A673 (cell line): Measurements from ENCODE around the gene ING4. TPM values are rescaled to one million over a fixed set of nuclear protein-coding genes. Genes with fewer than 3 reads are reported as not detected.

Source experiments
- BruUV-seq: library from RNA; stranded (reverse); fragments of 400-500 nt; replicated peaks from 2 replicates; lab custom pipeline; 2021; lab: Mats Ljungman, UMichigan
- CTCF ChIA-PET: fragments of 300-600 bp; sonication (Branson Sonifier 250); formaldehyde crosslinking; loops from one replicate; lab custom pipeline; 2022; ENCODE audit warnings: antibody characterized with exemption; lab: Charles Lee
- POLR2A ChIA-PET: fragments of 300-600 bp; sonication (Branson Sonifier 250); formaldehyde crosslinking; loops from one replicate; lab custom pipeline; 2022; ENCODE audit warnings: antibody characterized with exemption; ENCODE audit not compliant: low non-redundant PET; lab: Charles Lee
- DNase-seq: peaks from one replicate; pipeline ENCODE4 v3.0.0-alpha.2; 2015; ENCODE audit warnings: low spot score
- H3K27ac ChIP-seq: fragments of 200-600 bp; sonication (generic); 2 replicates; pipeline ENCODE4 v1.5.1; 2016; ENCODE audit warnings: mixed run types, low read depth, mild to moderate bottlenecking, mixed read lengths, antibody characterized with exemption, low read length; ENCODE audit not compliant: poor library complexity, severe bottlenecking
- H3K27me3 ChIP-seq: fragments of 200-600 bp; sonication (generic); replicated peaks from 2 replicates; pipeline ENCODE4 v1.6.1; 2017; ENCODE audit warnings: mixed run types, low read depth, mild to moderate bottlenecking, mixed read lengths, antibody characterized with exemption, low read length; ENCODE audit not compliant: insufficient read depth, poor library complexity
- H3K36me3 ChIP-seq: fragments of 200-600 bp; sonication (generic); 2 replicates; pipeline ENCODE4 v1.6.1; 2016; ENCODE audit warnings: mixed run types, mild to moderate bottlenecking, mixed read lengths, antibody characterized with exemption, low read length; ENCODE audit not compliant: insufficient read depth, poor library complexity, severe bottlenecking
- H3K4me1 ChIP-seq: fragments of 200-600 bp; sonication (generic); 2 replicates; pipeline ENCODE4 v1.6.1; 2017; ENCODE audit warnings: mixed run types, mild to moderate bottlenecking, mixed read lengths, antibody characterized with exemption, low read length; ENCODE audit not compliant: insufficient read depth, poor library complexity, severe bottlenecking
- H3K4me3 ChIP-seq: fragments of 200-600 bp; sonication (generic); 2 replicates; pipeline ENCODE4 v1.5.1; 2016; ENCODE audit warnings: low read depth, mixed run types, mild to moderate bottlenecking, mixed read lengths, low read length; ENCODE audit not compliant: poor library complexity, severe bottlenecking
- H3K9me3 ChIP-seq: fragments of 200-600 bp; sonication (generic); 2 replicates; pipeline ENCODE4 v1.6.1; 2016; ENCODE audit warnings: mixed run types, low read depth, mild to moderate bottlenecking, mixed read lengths, antibody characterized with exemption, low read length; ENCODE audit not compliant: poor library complexity, severe bottlenecking
- CTCF ChIP-seq: fragments of 300-800, 200-600 bp; sonication (generic); conservative IDR thresholded peaks from 2 replicates; pipeline ENCODE4 v1.5.1; 2017; ENCODE audit warnings: low read depth, mild to moderate bottlenecking, antibody characterized with exemption, low read length, moderate library complexity, mixed read lengths
- EZH2 ChIP-seq: fragments of 200-600 bp; sonication (generic); IDR thresholded peaks from 2 replicates; pipeline ENCODE4 v1.6.1; 2017; ENCODE audit warnings: borderline replicate concordance, low read depth, mild to moderate bottlenecking, mixed read lengths, antibody characterized with exemption, low read length; ENCODE audit not compliant: poor library complexity, severe bottlenecking
- intact Hi-C: fragments of 100-400 bp; cut with micrococcal nuclease; formaldehyde crosslinking; loops from one replicate; pipeline ENCODE4 v1.10.0; 2022; ENCODE audit not compliant: unreplicated experiment
- total RNA-seq: library from RNA; stranded (reverse); gene quantifications from 2 replicates; pipeline ENCODE4 v1.2.3, GENCODE V29; 2021

Gene ING4
- total RNA-seq, 1 experiment from 2014 or later: 21.4 TPM

DNA sequence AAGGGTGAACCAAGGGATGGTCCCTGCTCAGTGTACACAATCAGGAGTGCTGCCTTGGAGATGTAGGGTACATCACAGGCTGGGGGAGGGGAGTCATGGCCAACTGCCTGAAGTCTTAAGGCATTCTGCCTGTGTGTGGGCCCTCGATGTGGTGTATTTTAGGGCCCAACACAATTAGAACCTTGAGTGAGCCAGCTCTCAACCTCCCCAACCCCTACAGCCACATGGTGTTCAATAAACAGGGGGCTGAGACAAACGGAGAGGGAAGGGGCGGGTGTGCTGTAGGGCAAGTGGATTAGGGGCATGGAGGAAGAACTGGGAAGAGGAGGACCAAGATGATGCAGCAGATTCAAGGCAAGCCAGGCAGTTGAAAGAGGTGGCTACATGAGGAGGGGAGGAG is 47.1 kb downstream of the ING4 start:
- Histone ChIP-seq H3K36me3 (no peaks in the 10 kb centered on the region), H3K4me1 (peaks cover 24% of the 10 kb centered on the region), H3K27ac (peak overlapping the region; percentile 70), H3K9me3 (no peaks in the 10 kb centered on the region), H3K4me3 (no peak overlapping the region), H3K27me3 (no peaks in the 10 kb centered on the region)
- CTCF ChIA-PET: no interaction called here
- no TSS peak for BruUV-seq
- TF ChIP-seq CTCF (no peak), EZH2 (no peak)
- intact Hi-C loops: loop anchor here (2.0 to 5.0 kb wide), 4 partner anchors 29 to 211 kb away; partner anchors contain the start of genes P3H3 and ZNF384
- DNase-seq: no peak
- POLR2A ChIA-PET: no interaction called here

DNA sequence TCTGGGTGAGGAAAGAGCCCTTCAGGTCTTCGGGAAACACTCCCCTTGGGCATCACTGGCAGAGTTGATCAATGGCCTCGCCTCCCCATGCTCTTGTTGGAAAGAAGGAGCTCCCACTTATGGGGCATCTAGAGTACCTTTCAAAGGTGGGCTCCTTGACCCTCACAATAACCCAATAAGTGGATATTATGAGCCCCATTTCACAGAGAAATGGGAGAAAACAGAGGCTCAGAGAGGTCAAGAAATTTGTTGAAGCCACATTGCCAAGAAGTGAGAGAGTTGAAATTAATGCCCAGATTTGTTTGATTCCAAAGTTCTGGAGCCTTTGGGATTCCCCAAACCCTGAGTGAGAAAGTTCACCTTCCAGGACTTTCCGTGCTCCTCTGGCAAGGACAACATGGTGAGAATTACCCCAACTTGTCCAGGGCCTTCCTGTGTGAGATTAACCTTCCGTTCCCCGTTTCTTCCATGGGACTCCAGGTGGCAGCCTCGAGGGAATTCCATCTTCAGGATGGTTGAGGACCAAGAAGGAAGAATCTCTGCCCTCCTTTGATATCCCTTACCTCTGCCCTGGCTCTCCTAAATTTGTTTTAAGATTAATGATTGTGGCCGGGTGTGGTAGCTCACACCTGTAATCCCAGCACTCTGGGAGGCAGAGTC is 48.3 kb downstream of the ING4 start:
- Histone ChIP-seq H3K27me3 (no peaks in the 10 kb centered on the region), H3K9me3 (no peaks in the 10 kb centered on the region), H3K27ac (peak overlapping the region; percentile 80), H3K36me3 (no peaks in the 10 kb centered on the region), H3K4me3 (no peak overlapping the region), H3K4me1 (peaks cover 24% of the 10 kb centered on the region)
- intact Hi-C loops: loop anchor here (2.0 to 5.0 kb wide), 3 partner anchors 30 to 213 kb away; partner anchors contain the start of gene P3H3
- peak; percentile 47 for DNase-seq
- ChIA-PET POLR2A (no interaction called here), CTCF (interaction anchor here (0.5 kb wide), 1 partner anchor 272 kb away, joined by 3 read pairs; no protein-coding TSS in a partner anchor)
- no TSS peak for BruUV-seq
- no peak for TF ChIP-seq CTCF
- TF ChIP-seq EZH2: no peak

DNA sequence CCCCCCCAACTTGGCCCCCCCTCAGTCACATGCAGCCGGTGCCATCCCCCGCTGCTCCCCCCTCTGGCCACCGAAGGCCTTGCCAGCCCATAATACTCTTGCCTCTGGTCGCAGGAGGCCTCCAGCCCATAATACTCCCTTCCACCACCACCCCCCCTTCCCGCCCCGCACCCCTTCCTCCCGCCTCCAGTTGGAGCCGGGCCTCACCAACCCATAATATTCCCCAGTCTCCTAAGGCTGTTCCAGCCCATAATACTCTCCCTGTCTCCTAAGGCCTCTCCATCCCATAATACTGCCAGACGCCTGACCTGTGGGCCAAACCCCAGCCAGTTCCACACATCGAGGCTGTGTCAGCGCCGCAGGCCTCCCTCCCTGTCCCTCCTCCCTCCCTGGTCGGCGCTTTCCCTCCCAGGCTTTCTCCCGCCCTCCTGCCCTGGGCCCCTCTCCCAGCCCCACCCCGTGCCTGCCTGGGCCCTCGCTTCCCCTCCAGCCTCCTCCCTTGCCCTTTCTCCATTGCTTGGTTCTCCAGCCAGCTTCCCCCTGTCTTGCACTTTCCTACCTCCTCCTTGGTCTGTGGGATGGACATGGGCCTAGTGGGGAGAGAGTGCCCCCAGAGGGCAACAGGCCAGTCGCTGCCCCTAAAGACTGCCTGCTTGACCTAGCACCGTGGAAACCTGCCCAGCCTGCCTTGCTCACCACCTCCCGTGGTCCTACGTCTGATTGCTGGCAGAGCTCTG is 49.0 kb downstream of the ING4 start:
- DNase-seq: peak; percentile 91
- peak overlapping the region; percentile 80 for H3K27ac ChIP-seq
- no peaks in the 10 kb centered on the region for H3K9me3 ChIP-seq
- H3K4me1 ChIP-seq: peaks cover 24% of the 10 kb centered on the region
- intact Hi-C loops: loop anchor here (2.0 kb wide), 1 partner anchor 31 kb away; no protein-coding TSS in a partner anchor
- ChIA-PET POLR2A (interaction anchor here (0.6 to 0.7 kb wide), 4 partner anchors 17 to 88 kb away, joined by 4 to 15 read pairs (median 6); partner anchors contain the start of gene GAPDH), CTCF (interaction anchor here (1.2 kb wide), 1 partner anchor 75 kb away, joined by 9 read pairs; the partner anchor contains the start of gene ZNF384)
- H3K27me3 ChIP-seq: no peaks in the 10 kb centered on the region
- no peak overlapping the region for H3K4me3 ChIP-seq
- H3K36me3 ChIP-seq: no peaks in the 10 kb centered on the region
- TF ChIP-seq CTCF (0 out of 2 replicates have a peak, but pooled peaks have one; percentile 10), EZH2 (no peak)
- no TSS peak for BruUV-seq
